ENCODE data around the gene UBE2K.

The UBE2K gene

DNA sequence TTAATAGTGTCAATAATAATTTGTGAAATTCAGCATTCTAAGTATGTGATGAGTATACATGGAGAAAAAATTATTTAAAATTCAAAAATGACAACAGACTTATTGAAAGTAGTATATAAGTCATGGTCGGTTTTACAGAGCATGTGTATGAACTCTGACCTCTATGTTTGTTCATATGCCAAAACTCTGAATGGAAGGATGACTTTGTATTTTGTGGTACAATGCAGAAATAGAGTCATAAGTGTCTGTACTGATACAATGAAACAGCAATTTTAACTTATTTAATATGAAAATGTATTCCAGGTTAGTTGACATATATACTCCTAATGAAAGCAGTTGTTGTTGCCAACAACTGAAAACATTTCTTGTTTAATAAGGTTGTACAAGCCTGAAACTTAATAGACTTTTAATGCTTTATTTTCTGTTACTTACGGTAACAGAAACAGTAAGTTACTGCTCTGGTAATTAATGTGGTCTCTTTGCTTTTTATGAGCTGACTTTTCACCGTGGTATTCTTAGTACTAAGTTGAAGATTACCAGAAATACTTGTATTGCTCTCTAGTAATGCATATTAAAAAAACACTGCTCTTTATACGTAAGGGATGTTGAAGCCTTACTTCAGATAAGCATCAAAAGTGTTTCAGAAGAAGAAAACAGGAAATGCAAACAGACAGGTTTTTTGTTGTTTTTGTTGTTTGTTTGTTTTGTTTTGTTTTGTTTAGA, 1.9 kb downstream of the UBE2K start:
- TF ChIP-seq ZBTB7A (IDR thresholded peaks at IDR 0.05; ENCODE audit: low read depth) (no peak), EGR1 (IDR thresholded peaks at IDR 0.05) (no peak), FOXM1 (IDR thresholded peaks at IDR 0.05; ENCODE audit: borderline replicate concordance, low read depth) (no peak), YY1 (IDR thresholded peaks at IDR 0.05; ENCODE audit: low read depth) (no peak), CEBPB (IDR thresholded peaks at IDR 0.05) (no peak), TCF12 (IDR thresholded peaks at IDR 0.05; ENCODE audit: low read depth) (no peak), EP300 (IDR thresholded peaks at IDR 0.05; ENCODE audit: borderline replicate concordance) (no peak), NFIC (IDR thresholded peaks at IDR 0.05) (no peak), RAD21 (IDR thresholded peaks at IDR 0.05; ENCODE audit: low read depth) (no peak), TAF1 (IDR thresholded peaks at IDR 0.05; ENCODE audit: low read depth) (no peak), TEAD4 (IDR thresholded peaks at IDR 0.05) (no peak), CREB1 (IDR thresholded peaks at IDR 0.05; ENCODE audit: low read depth) (no peak)
- TF ChIP-seq, protein P1, sequence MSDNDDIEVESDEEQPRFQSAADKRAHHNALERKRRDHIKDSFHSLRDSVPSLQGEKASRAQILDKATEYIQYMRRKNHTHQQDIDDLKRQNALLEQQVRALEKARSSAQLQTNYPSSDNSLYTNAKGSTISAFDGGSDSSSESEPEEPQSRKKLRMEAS (IDR thresholded peaks at IDR 0.05): no peak
- TF ChIP-seq, protein P2, sequence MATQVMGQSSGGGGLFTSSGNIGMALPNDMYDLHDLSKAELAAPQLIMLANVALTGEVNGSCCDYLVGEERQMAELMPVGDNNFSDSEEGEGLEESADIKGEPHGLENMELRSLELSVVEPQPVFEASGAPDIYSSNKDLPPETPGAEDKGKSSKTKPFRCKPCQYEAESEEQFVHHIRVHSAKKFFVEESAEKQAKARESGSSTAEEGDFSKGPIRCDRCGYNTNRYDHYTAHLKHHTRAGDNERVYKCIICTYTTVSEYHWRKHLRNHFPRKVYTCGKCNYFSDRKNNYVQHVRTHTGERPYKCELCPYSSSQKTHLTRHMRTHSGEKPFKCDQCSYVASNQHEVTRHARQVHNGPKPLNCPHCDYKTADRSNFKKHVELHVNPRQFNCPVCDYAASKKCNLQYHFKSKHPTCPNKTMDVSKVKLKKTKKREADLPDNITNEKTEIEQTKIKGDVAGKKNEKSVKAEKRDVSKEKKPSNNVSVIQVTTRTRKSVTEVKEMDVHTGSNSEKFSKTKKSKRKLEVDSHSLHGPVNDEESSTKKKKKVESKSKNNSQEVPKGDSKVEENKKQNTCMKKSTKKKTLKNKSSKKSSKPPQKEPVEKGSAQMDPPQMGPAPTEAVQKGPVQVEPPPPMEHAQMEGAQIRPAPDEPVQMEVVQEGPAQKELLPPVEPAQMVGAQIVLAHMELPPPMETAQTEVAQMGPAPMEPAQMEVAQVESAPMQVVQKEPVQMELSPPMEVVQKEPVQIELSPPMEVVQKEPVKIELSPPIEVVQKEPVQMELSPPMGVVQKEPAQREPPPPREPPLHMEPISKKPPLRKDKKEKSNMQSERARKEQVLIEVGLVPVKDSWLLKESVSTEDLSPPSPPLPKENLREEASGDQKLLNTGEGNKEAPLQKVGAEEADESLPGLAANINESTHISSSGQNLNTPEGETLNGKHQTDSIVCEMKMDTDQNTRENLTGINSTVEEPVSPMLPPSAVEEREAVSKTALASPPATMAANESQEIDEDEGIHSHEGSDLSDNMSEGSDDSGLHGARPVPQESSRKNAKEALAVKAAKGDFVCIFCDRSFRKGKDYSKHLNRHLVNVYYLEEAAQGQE (IDR thresholded peaks at IDR 0.05; ENCODE audit: low read depth): no peak
- TF ChIP-seq, protein P3, sequence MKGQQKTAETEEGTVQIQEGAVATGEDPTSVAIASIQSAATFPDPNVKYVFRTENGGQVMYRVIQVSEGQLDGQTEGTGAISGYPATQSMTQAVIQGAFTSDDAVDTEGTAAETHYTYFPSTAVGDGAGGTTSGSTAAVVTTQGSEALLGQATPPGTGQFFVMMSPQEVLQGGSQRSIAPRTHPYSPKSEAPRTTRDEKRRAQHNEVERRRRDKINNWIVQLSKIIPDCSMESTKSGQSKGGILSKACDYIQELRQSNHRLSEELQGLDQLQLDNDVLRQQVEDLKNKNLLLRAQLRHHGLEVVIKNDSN (IDR thresholded peaks at IDR 0.05): no peak

DNA sequence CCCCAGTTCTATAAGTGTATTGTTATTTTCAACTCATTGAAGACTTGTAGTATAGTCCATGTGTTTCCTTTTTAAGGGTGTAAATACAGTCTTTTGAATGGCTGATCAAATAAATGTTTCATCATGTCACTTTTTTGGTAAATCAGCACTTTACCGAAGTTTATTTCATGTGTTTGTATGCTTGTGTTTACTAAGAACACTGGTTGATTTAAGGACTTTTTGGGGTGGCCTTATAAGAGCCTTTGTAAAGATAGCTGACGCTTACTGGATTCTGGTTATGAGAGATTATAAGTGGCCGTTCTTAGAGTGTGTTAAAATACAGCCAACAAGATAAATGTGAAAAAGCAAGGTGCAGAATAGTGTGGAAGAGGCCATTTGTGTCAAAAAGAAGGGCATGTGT, 2.6 kb downstream of the UBE2K start:
- TF ChIP-seq, protein P2 (IDR thresholded peaks at IDR 0.05; ENCODE audit: low read depth): no peak
- TF ChIP-seq TEAD4 (IDR thresholded peaks at IDR 0.05): no peak
- no peak for TF ChIP-seq TAF1 (IDR thresholded peaks at IDR 0.05; ENCODE audit: low read depth)

DNA sequence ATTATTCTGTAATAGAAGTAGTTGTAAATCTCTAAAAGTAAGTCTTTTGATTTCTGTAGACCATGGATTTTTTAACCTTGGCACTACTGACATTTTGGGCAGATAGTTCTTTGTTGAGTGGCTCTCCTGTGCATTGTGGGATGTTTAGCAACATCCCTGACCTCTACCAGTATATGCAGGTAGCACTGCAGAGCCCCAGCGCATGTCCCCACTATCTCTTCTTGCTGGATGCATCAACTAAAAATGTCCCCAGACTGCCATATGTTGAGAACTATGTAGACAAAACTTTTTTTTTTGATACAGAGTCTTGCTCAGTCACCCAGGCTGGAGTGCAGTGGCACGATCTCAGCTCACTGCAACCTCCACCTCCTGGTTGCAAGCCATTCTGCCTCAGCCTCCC, 4.8 kb downstream of the UBE2K start:
- TF ChIP-seq EGR1 (IDR thresholded peaks at IDR 0.05): no peak

DNA sequence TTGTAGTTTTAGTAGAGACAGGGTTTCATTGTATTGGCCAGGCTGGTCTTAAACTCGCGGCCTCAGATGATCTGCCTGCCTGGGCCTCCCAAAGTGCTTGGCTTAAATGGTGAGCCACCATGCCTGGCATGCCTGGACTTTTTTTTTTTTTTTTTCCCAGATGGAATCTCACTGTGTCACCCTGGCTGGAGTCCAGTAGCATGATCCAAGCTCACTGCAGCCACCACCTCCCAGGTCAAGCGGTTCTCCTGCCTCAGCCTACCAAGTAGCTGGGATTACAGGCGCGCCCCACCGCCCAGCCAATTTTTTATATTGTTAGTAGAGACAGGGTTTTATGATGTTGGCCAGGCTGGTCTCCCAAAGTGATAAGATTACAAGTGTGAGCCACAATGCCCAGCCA, 8.4 kb downstream of the UBE2K start:
- TF ChIP-seq NFIC (IDR thresholded peaks at IDR 0.05) (peak; percentile 68), TEAD4 (IDR thresholded peaks at IDR 0.05) (peak; percentile 47), EP300 (IDR thresholded peaks at IDR 0.05; ENCODE audit: borderline replicate concordance) (no peak), CREB1 (IDR thresholded peaks at IDR 0.05; ENCODE audit: low read depth) (no peak), TCF12 (IDR thresholded peaks at IDR 0.05; ENCODE audit: low read depth) (no peak), TAF1 (IDR thresholded peaks at IDR 0.05; ENCODE audit: low read depth) (no peak), YY1 (IDR thresholded peaks at IDR 0.05; ENCODE audit: low read depth) (no peak)

DNA sequence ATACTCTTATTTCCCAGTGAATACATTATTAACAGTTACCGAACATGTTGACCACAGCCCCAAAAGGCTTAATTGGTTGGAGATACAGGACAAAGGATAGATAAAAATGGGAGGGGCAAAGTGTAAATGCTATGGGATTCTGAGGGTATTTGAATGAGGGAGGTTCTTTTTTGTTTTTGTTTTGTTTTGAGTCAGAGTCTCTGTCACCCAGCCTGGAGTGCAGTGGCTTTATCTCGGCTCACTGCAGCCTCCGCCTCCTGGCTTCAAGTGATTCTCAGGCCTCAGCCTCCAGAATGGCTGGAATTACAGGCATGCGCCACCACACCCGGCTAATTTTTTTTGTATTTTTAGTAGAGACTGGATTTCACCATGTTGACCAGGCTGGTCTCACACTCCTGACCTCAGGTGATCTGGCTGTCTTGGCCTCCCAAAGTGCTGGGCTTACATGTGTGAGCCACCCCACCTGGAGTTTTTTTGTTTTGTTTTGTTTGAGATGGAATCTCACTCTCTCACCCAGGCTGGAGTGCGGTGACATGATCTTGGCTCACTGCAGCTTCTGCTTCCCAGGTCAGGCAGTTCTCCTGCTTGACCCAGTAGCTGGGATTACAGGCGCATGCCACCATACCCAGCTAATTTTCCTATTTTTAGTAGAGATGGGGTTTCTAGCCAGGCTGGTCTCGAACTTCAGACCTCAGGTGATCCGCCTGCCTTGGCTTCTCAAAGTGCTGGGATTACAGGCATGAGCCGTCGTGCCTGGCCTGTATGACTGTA, 9.0 kb downstream of the UBE2K start:
- TF ChIP-seq TCF12 (IDR thresholded peaks at IDR 0.05; ENCODE audit: low read depth) (no peak), TEAD4 (IDR thresholded peaks at IDR 0.05) (peak; percentile 18; the same call in 1 of the 2 replicates)

DNA sequence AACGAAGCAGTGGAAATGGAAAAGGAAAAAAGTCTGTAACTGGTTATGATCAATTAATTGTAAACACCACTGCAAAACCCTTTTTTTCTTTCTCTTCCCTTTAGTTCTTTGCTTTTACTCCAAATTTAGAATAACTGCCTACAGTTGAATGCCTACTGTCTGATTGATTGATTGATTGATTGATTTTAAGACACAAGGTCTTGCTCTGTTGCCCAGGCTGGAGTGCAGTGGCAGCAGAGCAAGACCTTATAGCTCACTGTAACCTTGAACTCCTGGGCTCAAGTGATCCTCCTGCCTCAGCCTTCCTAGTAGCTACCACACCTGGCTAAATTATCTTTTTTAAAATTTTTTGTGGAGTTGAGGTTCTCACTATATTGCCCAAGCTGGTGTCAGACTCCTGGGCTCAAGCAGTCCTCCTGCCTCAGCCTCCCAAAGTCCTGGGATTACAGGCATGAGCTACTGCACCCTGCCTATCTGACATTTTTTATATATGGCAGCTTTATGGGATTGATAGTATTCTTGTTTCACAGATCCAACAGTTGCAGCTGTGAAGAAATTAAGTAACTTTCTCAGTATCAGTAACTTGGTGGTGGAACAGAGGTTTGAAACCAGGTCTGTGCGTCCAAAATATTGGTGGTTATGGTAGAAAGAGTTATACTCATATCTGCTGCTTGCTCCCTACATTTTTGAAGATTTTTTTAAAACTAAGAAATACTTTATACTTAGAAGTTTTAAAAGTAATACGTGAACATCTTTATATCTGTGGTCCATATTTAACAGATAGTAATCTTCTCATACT, 12.4 kb downstream of the UBE2K start:
- TF ChIP-seq, protein P3 (IDR thresholded peaks at IDR 0.05): no peak
- TF ChIP-seq RAD21 (IDR thresholded peaks at IDR 0.05; ENCODE audit: low read depth) (no peak), EP300 (IDR thresholded peaks at IDR 0.05; ENCODE audit: borderline replicate concordance) (no peak), NFIC (IDR thresholded peaks at IDR 0.05) (no peak), CEBPB (IDR thresholded peaks at IDR 0.05) (no peak), YY1 (IDR thresholded peaks at IDR 0.05; ENCODE audit: low read depth) (no peak), TEAD4 (IDR thresholded peaks at IDR 0.05) (no peak), CREB1 (IDR thresholded peaks at IDR 0.05; ENCODE audit: low read depth) (no peak), ZBTB7A (IDR thresholded peaks at IDR 0.05; ENCODE audit: low read depth) (no peak), TCF12 (IDR thresholded peaks at IDR 0.05; ENCODE audit: low read depth) (no peak), EGR1 (IDR thresholded peaks at IDR 0.05) (no peak), FOXM1 (IDR thresholded peaks at IDR 0.05; ENCODE audit: borderline replicate concordance, low read depth) (no peak), TAF1 (IDR thresholded peaks at IDR 0.05; ENCODE audit: low read depth) (no peak)
- TF ChIP-seq, protein P1 (IDR thresholded peaks at IDR 0.05): no peak
- TF ChIP-seq, protein P2 (IDR thresholded peaks at IDR 0.05; ENCODE audit: low read depth): no peak
